HepG2 (cell line): ENCODE results near the gene NOL8. TPM values are rescaled to one million over a fixed set of nuclear protein-coding genes. Genes with fewer than 3 reads are reported as not detected.

Experiments
- ATAC-seq: fragments of 200-7000 bp; cut with Tn5 transposase; 3 replicates; pipeline ENCODE4 v1.9.1; 2020; ENCODE audit warnings: mild to moderate bottlenecking, moderate library complexity
- BruUV-seq: library from RNA; stranded (reverse); fragments of 400-500 nt; replicated peaks from 2 replicates; lab custom pipeline; 2021; lab: Mats Ljungman, UMichigan
- CTCF ChIA-PET: fragments of 300-600 bp; formaldehyde crosslinking; extraction: SDS; loops from one replicate; lab custom pipeline; 2021; ENCODE audit warnings: low total read pairs, inconsistent platforms, low intra/inter-chr PET ratio; lab: Yijun Ruan, JAX
- POLR2A ChIA-PET: fragments of 350-600 bp; sonication (Branson Sonifier 250); formaldehyde crosslinking; loops from one replicate; lab custom pipeline; 2020; ENCODE audit warnings: antibody characterized with exemption, inconsistent platforms; lab: Yijun Ruan, JAX
- DNase-seq: peaks from one replicate; pipeline ENCODE4 v3.0.0-alpha.2; 2015; ENCODE audit warnings: low spot score
- FAIRE-seq: peaks from 3 replicates; lab custom pipeline; 2011; peaks lifted over from hg19 to GRCh38; lab: Jason Lieb, UNC
- H2AFZ ChIP-seq: one replicate; pipeline ENCODE4 v1.6.1; 2011; ENCODE audit warnings: low read length, inconsistent platforms
- H3K27ac ChIP-seq: fragments of 300-600 bp; 3 replicates; pipeline ENCODE4 v1.8.0; 2011; ENCODE audit warnings: mixed run types, mild to moderate bottlenecking, mixed read lengths, low read length, inconsistent platforms; ENCODE audit not compliant: insufficient read depth; ENCODE audit errors: extremely low read length
- H3K27me3 ChIP-seq, 2 experiments: fragments of 200-600 bp in 1 of 2; 2 replicates in 1 of 2; 3 replicates in 1 of 2; pipeline versions ENCODE4 v1.6.0 to v1.8.0; 2011; ENCODE audit warnings: low read length in 2 of 2, mild to moderate bottlenecking in 2 of 2, moderate library complexity in 2 of 2, inconsistent platforms in 1 of 2; ENCODE audit not compliant: insufficient read depth in 2 of 2, control insufficient read depth in 1 of 2
- H3K36me3 ChIP-seq, 2 experiments: fragments of 200-600 bp in 1 of 2; replicated peaks in 1 of 2; 2 replicates in 1 of 2; 3 replicates in 1 of 2; pipeline versions ENCODE4 v1.5.1 to v1.8.0; 2011; ENCODE audit warnings: low read length in 2 of 2, inconsistent platforms in 1 of 2; ENCODE audit not compliant: insufficient read depth in 2 of 2, control insufficient read depth in 1 of 2
- H3K4me1 ChIP-seq: 2 replicates; pipeline ENCODE4 v1.5.1; 2012; ENCODE audit warnings: low read length, inconsistent platforms; ENCODE audit not compliant: insufficient read depth
- H3K4me2 ChIP-seq: 2 replicates; pipeline ENCODE4 v1.6.0; 2011; ENCODE audit warnings: low read depth, low read length, inconsistent platforms
- H3K4me3 ChIP-seq, 3 experiments: fragments of 200-600 bp in 1 of 3; sonication (generic), shearing (Covaris generic) in 1 of 3; replicated peaks in 1 of 3; 2 replicates each; pipeline ENCODE4 v1.5.1; 2011 to 2016; ENCODE audit warnings: low read length in 3 of 3, inconsistent platforms in 2 of 3, low read depth in 2 of 3, mild to moderate bottlenecking in 2 of 3, control low read depth in 1 of 3, mixed read lengths in 1 of 3; ENCODE audit not compliant: insufficient read depth in 1 of 3
- H3K79me2 ChIP-seq: one replicate; pipeline ENCODE4 v1.6.1; 2011; ENCODE audit warnings: low read length, inconsistent platforms; ENCODE audit not compliant: insufficient read depth
- H3K9ac ChIP-seq: 2 replicates; pipeline ENCODE4 v1.6.0; 2011; ENCODE audit warnings: mild to moderate bottlenecking, low read depth, low read length, inconsistent platforms; ENCODE audit not compliant: insufficient read depth
- H3K9me3 ChIP-seq: 2 replicates; pipeline ENCODE4 v1.5.1; 2012; ENCODE audit warnings: mild to moderate bottlenecking, low read length
- H4K20me1 ChIP-seq: 2 replicates; pipeline ENCODE4 v1.6.0; 2011; ENCODE audit warnings: inconsistent platforms, mild to moderate bottlenecking, low read length, moderate library complexity; ENCODE audit not compliant: insufficient read depth
- ARNT ChIP-seq: fragments of 450-650 bp; IDR thresholded peaks from 2 replicates; pipeline ENCODE4 v1.6.1; 2017
- CENPX ChIP-seq: sonication (generic); formaldehyde crosslinking; IDR thresholded peaks from 2 replicates; pipeline ENCODE4 v1.9.0; 2021; ENCODE audit warnings: mild to moderate bottlenecking, missing genetic modification reagents, moderate library complexity
- KDM6A ChIP-seq: IDR thresholded peaks from 2 replicates; pipeline ENCODE4 v1.6.1; 2016; ENCODE audit warnings: low read depth
- PCBP2 ChIP-seq: fragments of 200-400 bp; formaldehyde crosslinking; optimal IDR thresholded peaks from 2 replicates; pipeline ENCODE3; 2018; ENCODE audit warnings: low read length, low read depth; ENCODE audit not compliant: poor library complexity, severe bottlenecking
- PITX1 ChIP-seq: sonication (generic); formaldehyde crosslinking; IDR thresholded peaks from 2 replicates; pipeline ENCODE4 v1.5.1; 2020; ENCODE audit warnings: mild to moderate bottlenecking, missing genetic modification reagents
- ZNF652 ChIP-seq: IDR thresholded peaks from 2 replicates; pipeline ENCODE4 v1.6.1; 2016; ENCODE audit warnings: low read depth, borderline replicate concordance
- ZNF775 ChIP-seq: sonication (generic); formaldehyde crosslinking; IDR thresholded peaks from 2 replicates; pipeline ENCODE4 v1.4.0; 2020; ENCODE audit warnings: missing genetic modification reagents, mild to moderate bottlenecking, moderate library complexity, borderline replicate concordance
- WGBS: methylation state at CpG from one replicate; pipeline ENCODE4 v1.1.6; 2017; ENCODE audit warnings: low lambda C conversion rate; 5-methylcytosine and 5-hydroxymethylcytosine counted together
- in situ Hi-C: cut with HindIII; loops from 2 replicates; pipeline ENCODE4 v1.10.0; 2017; ENCODE audit warnings: low pct_unique_long_range_greater_than_20kb; ENCODE audit not compliant: extremely low pct_ligation_motif_present
- intact Hi-C: fragments of 100-400 bp; cut with micrococcal nuclease; formaldehyde crosslinking; loops from one replicate; pipeline ENCODE4 v1.10.0; 2022; ENCODE audit not compliant: unreplicated experiment
- polyA plus RNA-seq, 8 experiments: library from polyadenylated mRNA; depleted of rRNA in 3 of 8; stranded (reverse) in 7 of 8; unstranded in 1 of 8; fragments of >200 nt; fragmentation: Illumina TruSeq in 4 of 8; extraction: Trizol in 4 of 8; gene quantifications; 2 replicates each; pipeline versions ENCODE4 v1.2.1 to v1.2.3, GENCODE V29; 2011 to 2016; ENCODE audit warnings: low read depth in 4 of 8, missing spikeins in 1 of 8, mixed read lengths in 1 of 8; ENCODE audit not compliant: insufficient read depth in 1 of 8
- total RNA-seq, 5 experiments: library from RNA; depleted of rRNA; stranded (reverse); fragments of >200 nt; fragmentation: Illumina TruSeq; extraction: Trizol; gene quantifications; 2 replicates each; pipeline ENCODE4 v1.2.3, GENCODE V29; 2016; ENCODE audit warnings: low read depth in 1 of 5
- TF ChIP-seq, protein P1 (sequence below): sonication (generic); formaldehyde crosslinking; IDR thresholded peaks from 2 replicates; pipeline ENCODE4 v1.4.0; 2020; ENCODE audit warnings: low read depth, mild to moderate bottlenecking, missing genetic modification reagents
- TF ChIP-seq, protein P2 (sequence below): sonication (generic); formaldehyde crosslinking; IDR thresholded peaks from 2 replicates; pipeline ENCODE4 v1.4.0; 2020; ENCODE audit warnings: missing genetic modification reagents
- TF ChIP-seq, protein P3 (sequence below): sonication (generic); formaldehyde crosslinking; IDR thresholded peaks from 2 replicates; pipeline ENCODE4 v1.4.0; 2020; ENCODE audit warnings: missing genetic modification reagents

Gene NOL8
- total and polyA plus RNA-seq, 2 of the 13 experiments (the other 11 are each of a cell fraction or from before 2014, with no cell fraction given) = 12.8 to 36.3 TPM

DNA sequence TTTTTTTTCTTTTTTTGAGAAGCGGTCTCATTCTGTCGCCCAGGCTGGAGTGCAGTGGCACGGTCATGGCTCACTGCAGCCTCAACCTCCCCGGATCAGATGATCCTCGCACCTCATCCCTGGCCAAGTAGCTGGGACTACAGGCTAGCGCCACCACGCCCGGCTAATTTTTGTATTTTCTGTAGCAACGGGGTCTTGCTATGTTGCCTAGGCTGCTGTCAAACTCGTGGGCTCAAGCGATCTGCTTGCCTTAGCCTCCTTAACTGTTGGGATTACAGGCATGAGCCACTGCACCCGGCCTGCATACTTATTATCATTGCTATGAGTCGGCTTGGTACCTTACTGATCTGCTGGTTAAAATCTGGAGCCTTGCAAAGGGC, 30.9 kb downstream of the NOL8 start:
- Histone ChIP-seq H3K4me2 (peak overlapping the region; percentile 99), H3K27me3 (no peaks in the 10 kb centered on the region; a peak in 1 of 5 replicates), H3K4me3 (peak overlapping the region; percentile 60 to 78 (median 72)), H3K9me3 (no peaks in the 10 kb centered on the region), H3K4me1 (peaks cover 36% of the 10 kb centered on the region), H3K36me3 (peaks cover 7 to 40% of the 10 kb centered on the region in 2 experiments; a peak in 4 of 5 replicates), H3K9ac (peak overlapping the region; percentile 93), H3K79me2 (peaks cover 42% of the 10 kb centered on the region), H4K20me1 (peaks cover 28% of the 10 kb centered on the region), H2AFZ (no peak overlapping the region), H3K27ac (peak overlapping the region; percentile 85)
- POLR2A ChIA-PET = interaction anchor here (1.5 kb wide), 1 partner anchor 155 kb away, joined by 5 read pairs; no protein-coding TSS in a partner anchor
- FAIRE-seq = no peak
- in situ Hi-C loops = no loop called here
- CTCF ChIA-PET = no interaction called here
- 2% methylated on average over 13 of the region's 13 CpGs for WGBS
- intact Hi-C loops = no loop called here
- no TSS peak for BruUV-seq
- peak; percentile 50 for ATAC-seq
- peak; percentile 9 for DNase-seq
- peak; percentile 21; the same call in 1 of the 2 replicates for TF ChIP-seq ZNF775
- no peak for TF ChIP-seq ARNT
- TF ChIP-seq PITX1 = 0 out of 2 replicates have a peak, but pooled peaks have one; percentile 7
- TF ChIP-seq, protein P1, sequence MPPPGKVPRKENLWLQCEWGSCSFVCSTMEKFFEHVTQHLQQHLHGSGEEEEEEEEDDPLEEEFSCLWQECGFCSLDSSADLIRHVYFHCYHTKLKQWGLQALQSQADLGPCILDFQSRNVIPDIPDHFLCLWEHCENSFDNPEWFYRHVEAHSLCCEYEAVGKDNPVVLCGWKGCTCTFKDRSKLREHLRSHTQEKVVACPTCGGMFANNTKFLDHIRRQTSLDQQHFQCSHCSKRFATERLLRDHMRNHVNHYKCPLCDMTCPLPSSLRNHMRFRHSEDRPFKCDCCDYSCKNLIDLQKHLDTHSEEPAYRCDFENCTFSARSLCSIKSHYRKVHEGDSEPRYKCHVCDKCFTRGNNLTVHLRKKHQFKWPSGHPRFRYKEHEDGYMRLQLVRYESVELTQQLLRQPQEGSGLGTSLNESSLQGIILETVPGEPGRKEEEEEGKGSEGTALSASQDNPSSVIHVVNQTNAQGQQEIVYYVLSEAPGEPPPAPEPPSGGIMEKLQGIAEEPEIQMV = no peak

DNA sequence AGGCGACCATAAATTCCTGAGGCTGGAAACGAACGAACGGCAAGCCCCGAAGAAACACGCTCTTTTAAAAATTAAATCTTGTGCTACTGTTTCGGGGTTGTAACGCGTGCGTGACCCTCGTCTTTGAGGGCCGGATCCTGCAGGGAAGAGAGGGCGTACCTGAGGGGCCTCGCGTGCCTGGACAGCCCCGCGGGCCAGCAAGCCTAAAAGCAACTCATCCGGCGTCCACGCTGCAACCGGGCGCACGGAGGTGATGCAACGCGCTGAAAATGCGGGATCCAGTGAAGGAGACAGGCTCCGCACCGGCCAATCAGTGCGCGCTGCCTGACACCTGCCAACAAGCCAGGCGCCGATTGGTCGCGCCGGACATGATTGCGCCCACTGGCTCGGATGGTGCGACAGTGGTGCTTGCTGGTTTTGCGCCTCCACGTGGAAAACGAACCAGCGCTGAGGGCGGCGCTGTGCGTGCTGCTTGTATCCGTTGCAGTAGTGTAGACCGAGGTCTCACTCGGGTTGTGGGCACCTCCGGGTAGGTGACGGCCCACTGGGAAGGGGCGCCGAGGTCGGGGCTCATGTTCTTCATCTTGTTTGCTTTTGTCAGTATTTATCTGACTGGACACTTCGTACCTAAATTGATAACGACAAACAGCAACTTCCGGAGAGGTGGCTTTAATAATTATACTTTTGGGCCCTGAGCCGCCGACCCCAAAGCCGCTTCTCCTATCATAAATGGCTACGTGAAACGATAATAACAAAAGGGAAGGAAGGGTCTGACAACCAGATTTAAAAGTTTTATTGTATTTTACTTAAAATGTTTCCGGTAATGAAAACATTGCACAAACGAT, 31.5 kb downstream of the NOL8 start, which contains the start of gene IARS1:
IARS1 (minus strand) TSS at position 246 of the 845 bp plus-strand sequence. CDS start 4,278 bp downstream, outside the sequence.
- TSS peak; percentile 95 for BruUV-seq
- POLR2A ChIA-PET = interaction anchor here (1.5 kb wide), 1 partner anchor 155 kb away, joined by 5 read pairs; no protein-coding TSS in a partner anchor
- H3K36me3 ChIP-seq = peaks cover 4 to 40% of the 10 kb centered on the region in 2 experiments; a peak in 3 of 5 replicates
- TF ChIP-seq, protein P2, sequence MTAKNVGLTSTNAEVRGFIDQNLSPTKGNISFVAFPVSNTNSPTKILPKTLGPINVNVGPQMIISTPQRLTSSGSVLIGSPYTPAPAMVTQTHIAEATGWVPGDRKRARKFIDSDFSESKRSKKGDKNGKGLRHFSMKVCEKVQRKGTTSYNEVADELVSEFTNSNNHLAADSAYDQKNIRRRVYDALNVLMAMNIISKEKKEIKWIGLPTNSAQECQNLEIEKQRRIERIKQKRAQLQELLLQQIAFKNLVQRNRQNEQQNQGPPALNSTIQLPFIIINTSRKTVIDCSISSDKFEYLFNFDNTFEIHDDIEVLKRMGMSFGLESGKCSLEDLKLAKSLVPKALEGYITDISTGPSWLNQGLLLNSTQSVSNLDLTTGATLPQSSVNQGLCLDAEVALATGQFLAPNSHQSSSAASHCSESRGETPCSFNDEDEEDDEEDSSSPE (CRISPR knock-in tag) = peak; percentile 91
- TF ChIP-seq KDM6A (no peak), CENPX (CRISPR knock-in tag) (no peak), PCBP2 (no peak), ZNF652 (peak; percentile 9; the same call in 1 of the 2 replicates)
- TF ChIP-seq, protein P3, sequence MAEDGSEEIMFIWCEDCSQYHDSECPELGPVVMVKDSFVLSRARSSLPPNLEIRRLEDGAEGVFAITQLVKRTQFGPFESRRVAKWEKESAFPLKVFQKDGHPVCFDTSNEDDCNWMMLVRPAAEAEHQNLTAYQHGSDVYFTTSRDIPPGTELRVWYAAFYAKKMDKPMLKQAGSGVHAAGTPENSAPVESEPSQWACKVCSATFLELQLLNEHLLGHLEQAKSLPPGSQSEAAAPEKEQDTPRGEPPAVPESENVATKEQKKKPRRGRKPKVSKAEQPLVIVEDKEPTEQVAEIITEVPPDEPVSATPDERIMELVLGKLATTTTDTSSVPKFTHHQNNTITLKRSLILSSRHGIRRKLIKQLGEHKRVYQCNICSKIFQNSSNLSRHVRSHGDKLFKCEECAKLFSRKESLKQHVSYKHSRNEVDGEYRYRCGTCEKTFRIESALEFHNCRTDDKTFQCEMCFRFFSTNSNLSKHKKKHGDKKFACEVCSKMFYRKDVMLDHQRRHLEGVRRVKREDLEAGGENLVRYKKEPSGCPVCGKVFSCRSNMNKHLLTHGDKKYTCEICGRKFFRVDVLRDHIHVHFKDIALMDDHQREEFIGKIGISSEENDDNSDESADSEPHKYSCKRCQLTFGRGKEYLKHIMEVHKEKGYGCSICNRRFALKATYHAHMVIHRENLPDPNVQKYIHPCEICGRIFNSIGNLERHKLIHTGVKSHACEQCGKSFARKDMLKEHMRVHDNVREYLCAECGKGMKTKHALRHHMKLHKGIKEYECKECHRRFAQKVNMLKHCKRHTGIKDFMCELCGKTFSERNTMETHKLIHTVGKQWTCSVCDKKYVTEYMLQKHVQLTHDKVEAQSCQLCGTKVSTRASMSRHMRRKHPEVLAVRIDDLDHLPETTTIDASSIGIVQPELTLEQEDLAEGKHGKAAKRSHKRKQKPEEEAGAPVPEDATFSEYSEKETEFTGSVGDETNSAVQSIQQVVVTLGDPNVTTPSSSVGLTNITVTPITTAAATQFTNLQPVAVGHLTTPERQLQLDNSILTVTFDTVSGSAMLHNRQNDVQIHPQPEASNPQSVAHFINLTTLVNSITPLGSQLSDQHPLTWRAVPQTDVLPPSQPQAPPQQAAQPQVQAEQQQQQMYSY = peak; percentile 72

More for the DNA sequence above, 31.5 kb downstream of the NOL8 start, which contains the start of gene IARS1:
- intact Hi-C loops = loop anchor here (2.0 kb wide), 1 partner anchor 341 kb away; no protein-coding TSS in a partner anchor
- H3K4me2 ChIP-seq = peak within 1 kb of the TSS; percentile 99
- H4K20me1 ChIP-seq = peaks cover 31% of the 10 kb centered on the region
- in situ Hi-C loops = no loop called here
- FAIRE-seq (peak; percentile 87), ATAC-seq (peak; percentile 96), DNase-seq (peak; percentile 96)
- H2AFZ ChIP-seq = no peak within 1 kb of the TSS
- CTCF ChIA-PET = no interaction called here
- H3K9me3 ChIP-seq = no peaks in the 10 kb centered on the region
- H3K4me3 ChIP-seq = peak within 1 kb of the TSS; percentile 78 to 92 (median 82)
- 1% methylated on average over 44 of the region's 63 CpGs for whole genome bisulfite sequencing
- peaks cover 45% of the 10 kb centered on the region for H3K79me2 ChIP-seq
- H3K27ac ChIP-seq = peak within 1 kb of the TSS; percentile 85
- H3K9ac ChIP-seq = peak within 1 kb of the TSS; percentile 93
- H3K4me1 ChIP-seq = peaks cover 36% of the 10 kb centered on the region
- no peaks in the 10 kb centered on the region; a peak in 1 of 5 replicates for H3K27me3 ChIP-seq
